OCI-LY7 (cell line): ENCODE data around the gene CTCF.

ENCODE experiments used
- CTCF ChIP-seq: fragments of 200-600 bp; sonication (generic); conservative IDR thresholded peaks from 2 replicates; pipeline ENCODE4 v1.5.1; 2014; ENCODE audit warnings: mild to moderate bottlenecking, antibody characterized with exemption, low read length, moderate library complexity, mixed read lengths
- EZH2phosphoT487 ChIP-seq: fragments of 200-600 bp; sonication (generic); IDR thresholded peaks from 2 replicates; pipeline ENCODE4 v1.6.1; 2018; ENCODE audit warnings: low read depth, borderline replicate concordance, mild to moderate bottlenecking, mixed run types, antibody characterized with exemption, low read length, moderate library complexity, mixed read lengths

GRCh38 chr16:67549936-67550335 is 12.4 kb upstream of the CTCF start:
- TF ChIP-seq CTCF: no peak
- TF ChIP-seq EZH2phosphoT487: no peak
